Mesodermal cell (in vitro differentiated cells): ENCODE measurements around the gene DLGAP3. TPM values are rescaled to one million over a fixed set of nuclear protein-coding genes. Genes with fewer than 3 reads are reported as not detected.

Source experiments
- H3K27ac ChIP-seq: 2 replicates; pipeline ENCODE4 v1.7.0; 2013; ENCODE audit warnings: mild to moderate bottlenecking, low read depth, low read length, moderate library complexity; ENCODE audit not compliant: severe bottlenecking
- H3K36me3 ChIP-seq: 2 replicates; pipeline ENCODE4 v1.7.1; 2013; ENCODE audit warnings: mild to moderate bottlenecking, low read length, moderate library complexity; ENCODE audit not compliant: control insufficient read depth, insufficient read depth
- H3K4me1 ChIP-seq: one replicate; pipeline ENCODE4 v1.7.1; 2013; ENCODE audit warnings: mild to moderate bottlenecking, low read length; ENCODE audit not compliant: insufficient read depth, control insufficient read depth, poor library complexity, severe bottlenecking
- H3K4me3 ChIP-seq: 2 replicates; pipeline ENCODE4 v1.7.0; 2013; ENCODE audit warnings: low read length, control low read depth, mild to moderate bottlenecking; ENCODE audit not compliant: insufficient read depth, poor library complexity, severe bottlenecking; ENCODE audit errors: extremely low read depth
- H3K9me3 ChIP-seq: 2 replicates; pipeline ENCODE4 v1.7.1; 2013; ENCODE audit warnings: mild to moderate bottlenecking, low read length, moderate library complexity; ENCODE audit not compliant: control insufficient read depth
- WGBS, 2 experiments: methylation state at CpG; one replicate each; pipeline ENCODE4 v1.1.5; 2013; ENCODE audit warnings: missing lambda C conversion rate in 2 of 2; ENCODE audit not compliant: insufficient coverage in 2 of 2; 5-methylcytosine and 5-hydroxymethylcytosine counted together
- polyA plus RNA-seq, 2 experiments: library from polyadenylated mRNA; stranded (reverse); fragments of 50-300 nt; gene quantifications; one replicate each; pipeline ENCODE4 v1.2.3, GENCODE V29; 2013

Gene DLGAP3, protein sequence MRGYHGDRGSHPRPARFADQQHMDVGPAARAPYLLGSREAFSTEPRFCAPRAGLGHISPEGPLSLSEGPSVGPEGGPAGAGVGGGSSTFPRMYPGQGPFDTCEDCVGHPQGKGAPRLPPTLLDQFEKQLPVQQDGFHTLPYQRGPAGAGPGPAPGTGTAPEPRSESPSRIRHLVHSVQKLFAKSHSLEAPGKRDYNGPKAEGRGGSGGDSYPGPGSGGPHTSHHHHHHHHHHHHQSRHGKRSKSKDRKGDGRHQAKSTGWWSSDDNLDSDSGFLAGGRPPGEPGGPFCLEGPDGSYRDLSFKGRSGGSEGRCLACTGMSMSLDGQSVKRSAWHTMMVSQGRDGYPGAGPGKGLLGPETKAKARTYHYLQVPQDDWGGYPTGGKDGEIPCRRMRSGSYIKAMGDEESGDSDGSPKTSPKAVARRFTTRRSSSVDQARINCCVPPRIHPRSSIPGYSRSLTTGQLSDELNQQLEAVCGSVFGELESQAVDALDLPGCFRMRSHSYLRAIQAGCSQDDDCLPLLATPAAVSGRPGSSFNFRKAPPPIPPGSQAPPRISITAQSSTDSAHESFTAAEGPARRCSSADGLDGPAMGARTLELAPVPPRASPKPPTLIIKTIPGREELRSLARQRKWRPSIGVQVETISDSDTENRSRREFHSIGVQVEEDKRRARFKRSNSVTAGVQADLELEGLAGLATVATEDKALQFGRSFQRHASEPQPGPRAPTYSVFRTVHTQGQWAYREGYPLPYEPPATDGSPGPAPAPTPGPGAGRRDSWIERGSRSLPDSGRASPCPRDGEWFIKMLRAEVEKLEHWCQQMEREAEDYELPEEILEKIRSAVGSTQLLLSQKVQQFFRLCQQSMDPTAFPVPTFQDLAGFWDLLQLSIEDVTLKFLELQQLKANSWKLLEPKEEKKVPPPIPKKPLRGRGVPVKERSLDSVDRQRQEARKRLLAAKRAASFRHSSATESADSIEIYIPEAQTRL
- 1.4 TPM for polyA plus RNA-seq (2013, experiment 1 of 2)
- polyA plus RNA-seq (2013, experiment 2 of 2), result 0.51 TPM

DNA sequence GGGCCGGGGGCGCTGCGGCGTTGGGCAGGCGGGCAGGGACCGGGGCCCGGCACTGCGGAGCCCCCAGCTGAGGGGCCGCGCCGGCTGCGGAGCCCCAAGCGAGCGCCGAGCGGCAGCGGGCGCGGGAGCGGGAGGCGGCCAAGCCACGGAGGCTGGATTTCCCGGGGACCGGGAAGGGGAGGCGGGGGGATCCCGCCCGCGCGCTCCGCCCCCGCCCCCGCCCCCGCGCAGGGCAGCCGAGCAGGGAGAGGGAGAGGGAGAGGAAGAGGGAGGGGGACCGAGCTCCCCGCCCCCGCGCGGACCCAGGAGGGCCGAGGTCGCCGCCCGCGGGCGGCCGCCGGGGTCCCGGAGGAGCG is at the start of gene DLGAP3:
DLGAP3 (minus strand) TSS at position 154 of the 356 bp plus-strand sequence. CDS start 24,267 bp downstream, outside the sequence.
- Histone ChIP-seq H3K9me3 (no peaks in the 10 kb centered on the region), H3K27ac (no peak within 1 kb of the TSS)
- WGBS, 2 experiments, result 0 to 1% methylated on average over 15 to 32 of the region's 50 CpGs

DNA sequence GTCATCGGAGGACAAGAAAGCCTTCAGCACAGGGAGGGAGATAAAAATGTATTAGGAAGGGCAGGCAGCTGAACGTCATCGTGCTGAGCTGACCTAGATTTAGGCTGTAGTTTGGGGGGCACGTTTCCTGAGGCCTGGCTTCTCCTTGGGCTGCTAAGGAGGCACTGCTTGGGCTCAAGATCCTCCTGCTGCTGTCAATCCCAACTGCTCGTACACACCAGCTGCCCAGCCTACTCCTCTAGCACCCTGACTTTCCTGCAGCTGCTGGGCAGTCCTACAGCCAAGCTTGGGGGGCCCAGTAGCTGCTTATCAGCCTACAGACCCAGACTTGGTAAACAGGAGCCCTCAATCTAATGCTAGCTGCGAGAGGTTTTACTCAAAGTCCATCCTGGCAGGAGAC is 49.5 kb upstream of the DLGAP3 start:
- Histone ChIP-seq H3K4me1 (peaks cover 5% of the 10 kb centered on the region), H3K36me3 (peaks cover 16% of the 10 kb centered on the region), H3K4me3 (no peak overlapping the region), H3K9me3 (no peaks in the 10 kb centered on the region), H3K27ac (no peak overlapping the region)
- WGBS, 2 experiments, result 82 to 89% methylated on average over 6 of the region's 6 CpGs

More for the DNA sequence above, at the start of gene DLGAP3:
- H3K36me3 ChIP-seq, result no peaks in the 10 kb centered on the region
- peaks cover 3% of the 10 kb centered on the region for H3K4me1 ChIP-seq
- peak within 1 kb of the TSS; percentile 48 for H3K4me3 ChIP-seq

DNA sequence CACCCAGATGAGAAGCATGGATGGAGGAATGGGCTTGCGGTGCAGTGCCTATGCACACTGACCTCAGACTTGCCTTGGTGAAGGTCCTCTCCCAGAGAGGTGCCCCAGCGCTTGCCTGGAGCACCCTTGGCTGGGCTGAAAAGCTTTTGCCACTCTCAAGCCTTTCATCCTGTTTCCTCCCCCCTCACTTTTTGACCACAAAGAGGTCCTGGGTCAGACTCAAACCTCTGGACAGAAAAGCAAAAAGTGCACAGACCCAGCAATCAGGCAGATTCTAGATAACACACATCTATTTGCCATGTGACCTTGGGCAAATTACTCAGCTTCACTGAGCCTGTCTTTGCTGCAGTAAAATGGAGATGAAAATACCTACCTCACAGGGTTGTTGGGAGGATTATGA is 48.4 kb upstream of the DLGAP3 start:
- Histone ChIP-seq H3K27ac (no peak overlapping the region), H3K4me3 (no peak overlapping the region), H3K4me1 (peaks cover 3% of the 10 kb centered on the region), H3K36me3 (peaks cover 16% of the 10 kb centered on the region), H3K9me3 (no peaks in the 10 kb centered on the region)
- WGBS, 2 experiments, result 88% methylated on average over 1 of the region's 2 CpGs; no CpG with 5 or more reads in 1 of the 2 experiments

DNA sequence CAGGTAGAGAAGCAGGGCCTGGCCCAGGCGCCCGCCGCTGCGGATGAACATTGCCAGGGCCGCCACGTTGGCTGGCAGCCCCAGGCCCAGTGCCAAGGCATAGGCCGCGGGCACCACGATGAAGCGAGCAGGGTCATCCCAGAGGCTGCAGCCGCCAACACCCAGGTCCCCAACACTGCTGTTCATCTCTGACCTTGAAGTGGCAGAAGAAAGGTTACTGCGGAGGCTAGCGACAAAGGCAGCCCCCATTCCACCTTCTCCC is 47.7 kb upstream of the DLGAP3 start:
- H3K9me3 ChIP-seq, result no peaks in the 10 kb centered on the region
- peaks cover 9% of the 10 kb centered on the region for H3K36me3 ChIP-seq
- no peak overlapping the region for H3K4me3 ChIP-seq
- H3K27ac ChIP-seq, result no peak overlapping the region
- 97 to 100% methylated on average over 6 to 11 of the region's 13 CpGs for WGBS, 2 experiments
- peaks cover 3% of the 10 kb centered on the region for H3K4me1 ChIP-seq

DNA sequence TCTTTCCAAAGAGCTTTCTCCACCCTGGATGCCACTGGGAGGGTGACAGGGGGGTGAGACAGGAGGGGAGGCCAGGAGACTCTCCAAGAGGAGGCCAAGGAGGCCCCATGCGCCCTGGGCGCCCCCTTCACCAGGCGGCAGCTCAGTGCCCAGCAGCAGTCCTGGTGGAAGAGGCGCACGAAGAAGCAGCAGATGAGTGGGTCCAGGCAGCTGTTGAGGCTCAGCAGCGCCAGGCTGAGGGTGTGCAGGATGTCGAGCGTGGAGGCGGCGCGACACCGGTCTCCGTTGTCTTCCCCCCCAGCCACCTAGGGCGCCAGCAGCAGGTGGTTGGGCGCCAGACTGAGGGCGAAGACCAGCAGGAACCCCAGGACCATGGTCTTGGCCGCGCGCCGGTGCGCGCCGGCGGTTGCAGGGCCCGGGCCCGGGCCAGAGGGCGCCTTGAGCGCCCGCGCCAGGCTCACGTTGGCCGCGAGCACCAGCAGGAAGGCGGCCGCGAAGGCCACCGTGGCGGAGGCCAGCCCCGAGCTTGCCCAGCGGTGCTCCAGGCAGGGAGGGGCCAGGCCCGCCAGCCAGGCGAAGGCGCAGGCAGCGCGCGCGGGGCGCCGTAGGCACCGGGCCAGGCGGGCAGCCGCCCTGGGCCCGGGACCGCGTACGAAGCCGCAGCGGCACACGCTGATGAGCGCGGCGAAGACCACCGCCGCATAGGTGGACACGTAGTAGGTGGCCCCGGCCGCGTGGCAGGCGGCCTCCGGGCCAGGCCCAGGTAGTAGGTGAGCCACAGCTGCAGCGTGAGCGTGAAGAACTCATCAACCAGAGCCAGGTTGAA is 47.1 kb upstream of the DLGAP3 start:
- Histone ChIP-seq H3K27ac (no peak overlapping the region), H3K4me3 (no peak overlapping the region), H3K4me1 (peaks cover 3% of the 10 kb centered on the region), H3K36me3 (peaks cover 4% of the 10 kb centered on the region), H3K9me3 (no peaks in the 10 kb centered on the region)
- 97 to 98% methylated on average over 52 to 72 of the region's 72 CpGs for WGBS, 2 experiments

DNA sequence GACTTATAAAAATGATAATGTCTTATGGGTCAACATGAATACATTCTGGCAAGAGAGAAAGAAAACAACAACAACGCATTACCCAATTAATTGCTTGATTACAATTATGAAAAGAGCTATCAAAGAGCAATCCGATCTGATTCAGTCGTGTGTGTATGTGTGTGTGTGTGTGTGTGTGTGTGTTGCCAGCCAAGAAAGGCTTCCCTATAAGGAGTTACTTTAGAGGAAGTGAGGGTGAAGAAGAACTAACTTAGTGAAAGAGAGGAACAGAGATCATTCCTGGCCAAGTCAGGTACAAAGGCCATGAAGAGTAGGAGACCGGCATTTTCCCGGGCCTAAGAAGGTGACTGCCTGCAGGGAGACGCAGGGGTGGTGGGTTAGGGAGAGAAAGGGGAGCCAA is 46.3 kb upstream of the DLGAP3 start:
- H3K4me3 ChIP-seq, result no peak overlapping the region
- peaks cover under 1% of the 10 kb centered on the region for H3K36me3 ChIP-seq
- peaks cover 3% of the 10 kb centered on the region for H3K4me1 ChIP-seq
- no peaks in the 10 kb centered on the region for H3K9me3 ChIP-seq
- no peak overlapping the region for H3K27ac ChIP-seq
- WGBS, 2 experiments, result 90 to 95% methylated on average over 4 of the region's 6 CpGs

DNA sequence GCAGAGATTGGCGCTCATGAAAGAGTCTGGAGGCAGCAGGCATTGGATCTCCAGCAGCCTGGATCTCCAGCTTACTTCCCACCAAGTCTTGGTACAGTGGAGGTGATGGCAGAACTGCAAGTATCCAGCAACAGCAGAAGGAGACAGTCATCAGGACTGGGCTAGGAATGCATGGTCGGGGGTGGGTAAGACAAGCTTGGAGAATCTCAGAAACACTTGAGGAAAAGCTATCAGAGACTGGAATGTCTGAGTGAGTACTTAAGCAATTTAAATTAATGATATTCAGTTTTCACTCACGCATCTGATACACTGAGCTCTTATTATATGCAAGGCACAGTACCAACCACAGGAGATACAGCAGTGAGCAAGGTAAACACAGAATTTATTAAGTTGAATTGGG is 45.9 kb upstream of the DLGAP3 start:
- Histone ChIP-seq H3K36me3 (no peaks in the 10 kb centered on the region), H3K4me3 (no peak overlapping the region), H3K4me1 (peaks cover 3% of the 10 kb centered on the region), H3K9me3 (no peaks in the 10 kb centered on the region), H3K27ac (no peak overlapping the region)
- 83 to 100% methylated on average over 2 of the region's 3 CpGs for WGBS, 2 experiments

DNA sequence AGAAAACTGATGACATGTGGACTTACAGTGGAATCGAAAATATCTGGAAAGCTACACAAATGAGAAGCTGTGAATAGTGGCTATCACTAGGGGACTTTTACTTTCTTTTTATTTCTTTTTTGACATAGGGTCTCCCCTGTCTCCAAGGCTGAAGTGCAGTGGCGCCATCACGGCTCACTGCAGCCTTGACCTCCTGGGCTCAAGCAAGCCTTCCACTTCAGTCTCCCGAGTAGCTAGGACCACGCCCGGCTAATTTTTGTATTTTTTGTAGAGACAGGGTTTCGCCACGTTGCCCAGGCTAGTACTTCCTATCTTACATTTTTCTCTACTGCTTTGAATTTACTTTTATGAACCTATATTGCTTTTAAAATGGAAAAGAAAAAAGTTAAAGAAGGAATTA is 45.2 kb upstream of the DLGAP3 start:
- Histone ChIP-seq H3K4me1 (peaks cover 3% of the 10 kb centered on the region), H3K27ac (no peak overlapping the region), H3K36me3 (no peaks in the 10 kb centered on the region), H3K9me3 (no peaks in the 10 kb centered on the region), H3K4me3 (no peak overlapping the region)
- 82 to 92% methylated on average over 2 to 6 of the region's 8 CpGs for WGBS, 2 experiments

DNA sequence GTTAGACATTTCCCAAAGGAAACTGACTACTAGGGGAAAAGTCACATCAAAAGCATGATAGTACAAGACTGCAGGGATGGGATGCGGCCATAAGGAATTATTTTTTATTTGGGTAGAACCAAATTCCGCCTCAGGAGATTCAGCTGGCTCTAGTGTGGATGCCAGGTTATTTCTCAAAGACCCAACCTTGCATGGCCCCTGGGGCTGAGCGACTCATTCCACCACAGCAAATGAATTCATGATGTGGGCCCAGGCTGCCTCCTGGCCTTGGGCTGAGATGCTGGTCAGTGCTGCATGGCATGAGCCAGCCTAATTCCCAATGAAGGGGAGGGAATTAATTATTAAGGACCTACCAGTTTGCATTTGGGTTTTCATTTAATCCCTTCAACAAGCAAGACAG is 43.9 kb upstream of the DLGAP3 start:
- Histone ChIP-seq H3K36me3 (no peaks in the 10 kb centered on the region), H3K4me1 (peaks cover 3% of the 10 kb centered on the region), H3K9me3 (no peaks in the 10 kb centered on the region), H3K27ac (no peak overlapping the region), H3K4me3 (no peak overlapping the region)
- WGBS, 2 experiments, result 79 to 96% methylated on average over 3 of the region's 3 CpGs

DNA sequence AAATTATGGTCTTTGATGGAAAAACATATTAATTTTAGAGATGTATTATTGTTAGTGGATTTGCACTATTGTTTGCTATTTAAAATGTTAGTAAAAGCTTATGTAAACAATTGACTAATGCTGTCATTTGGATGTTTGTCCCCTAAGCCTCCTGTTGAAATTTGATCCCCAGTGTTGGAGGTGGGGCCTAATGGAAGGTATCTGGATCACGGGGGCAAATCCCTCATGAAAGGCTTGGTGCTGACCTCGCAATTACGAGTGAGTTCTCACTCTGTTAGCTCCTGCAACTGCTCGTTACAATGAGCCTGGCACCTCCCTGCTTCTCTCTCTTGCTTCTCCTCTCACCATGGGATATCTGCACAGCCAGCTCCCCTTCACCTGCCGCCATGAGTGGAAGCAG is 41.4 kb upstream of the DLGAP3 start:
- Histone ChIP-seq H3K4me1 (no peaks in the 10 kb centered on the region), H3K36me3 (no peaks in the 10 kb centered on the region), H3K9me3 (no peaks in the 10 kb centered on the region), H3K27ac (no peak overlapping the region), H3K4me3 (no peak overlapping the region)
- WGBS, 2 experiments, result 19 to 29% methylated on average over 5 of the region's 5 CpGs
